ENCODE measurements around the gene GLCCI1.

GRCh38 chr7:8120390-8121058 lies 151.9 kb downstream of the GLCCI1 start:
- TF ChIP-seq POLR2A (IDR thresholded peaks at IDR 0.05): no peak
- TF ChIP-seq, protein P1, sequence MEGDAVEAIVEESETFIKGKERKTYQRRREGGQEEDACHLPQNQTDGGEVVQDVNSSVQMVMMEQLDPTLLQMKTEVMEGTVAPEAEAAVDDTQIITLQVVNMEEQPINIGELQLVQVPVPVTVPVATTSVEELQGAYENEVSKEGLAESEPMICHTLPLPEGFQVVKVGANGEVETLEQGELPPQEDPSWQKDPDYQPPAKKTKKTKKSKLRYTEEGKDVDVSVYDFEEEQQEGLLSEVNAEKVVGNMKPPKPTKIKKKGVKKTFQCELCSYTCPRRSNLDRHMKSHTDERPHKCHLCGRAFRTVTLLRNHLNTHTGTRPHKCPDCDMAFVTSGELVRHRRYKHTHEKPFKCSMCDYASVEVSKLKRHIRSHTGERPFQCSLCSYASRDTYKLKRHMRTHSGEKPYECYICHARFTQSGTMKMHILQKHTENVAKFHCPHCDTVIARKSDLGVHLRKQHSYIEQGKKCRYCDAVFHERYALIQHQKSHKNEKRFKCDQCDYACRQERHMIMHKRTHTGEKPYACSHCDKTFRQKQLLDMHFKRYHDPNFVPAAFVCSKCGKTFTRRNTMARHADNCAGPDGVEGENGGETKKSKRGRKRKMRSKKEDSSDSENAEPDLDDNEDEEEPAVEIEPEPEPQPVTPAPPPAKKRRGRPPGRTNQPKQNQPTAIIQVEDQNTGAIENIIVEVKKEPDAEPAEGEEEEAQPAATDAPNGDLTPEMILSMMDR (IDR thresholded peaks at IDR 0.05): no peak
